ENCODE measurements around the gene CDC14A.
A peak's percentile ranks its signal among the peaks of the same experiment; 100 is the strongest.

The CDC14A gene

DNA sequence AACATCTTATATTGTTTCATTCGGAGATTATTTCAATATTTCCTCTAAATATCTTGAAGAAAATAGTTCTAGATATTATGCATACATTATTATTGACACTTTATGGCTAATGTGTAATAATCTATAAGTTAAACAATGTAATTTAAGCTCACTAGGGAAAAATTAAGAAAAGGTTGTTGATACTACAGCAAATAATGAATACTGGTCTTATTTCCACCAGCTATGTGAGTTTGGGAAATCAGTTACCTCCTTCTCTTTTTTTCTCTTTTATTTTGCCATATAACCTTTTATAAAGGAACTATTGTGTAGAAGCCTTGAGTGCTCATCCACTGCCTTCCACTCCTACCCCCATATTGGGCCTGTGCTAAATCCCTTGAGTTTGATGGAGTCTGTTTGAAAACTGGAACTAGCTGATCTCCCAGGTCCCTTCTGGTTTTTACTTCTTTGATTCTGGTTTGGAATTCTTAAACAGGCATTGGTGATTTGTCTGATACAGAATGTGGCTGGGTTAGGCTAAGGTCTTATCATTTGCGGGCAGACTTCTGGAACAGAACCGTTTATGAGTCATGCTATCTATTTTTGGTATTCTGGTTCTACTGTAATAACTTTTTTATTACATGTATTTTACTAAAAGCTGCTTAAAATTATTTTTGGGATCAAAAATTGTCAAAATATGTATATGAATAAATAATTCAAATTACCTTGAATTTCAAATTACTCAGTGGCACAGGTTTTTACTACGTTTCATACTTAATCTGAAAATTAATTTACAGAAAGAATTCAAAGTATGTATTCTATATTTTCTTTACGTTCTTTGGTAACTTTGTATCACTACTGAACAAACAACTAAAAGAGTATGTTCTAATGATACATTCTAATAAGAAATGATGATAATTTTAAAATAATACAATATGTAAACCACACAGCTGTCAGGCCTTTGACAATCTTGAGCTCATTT lies 5.0 kb upstream of the CDC14A start:
- no peak for DNase-seq (ENCODE audit: low read depth)
- H3K4me3 ChIP-seq (ENCODE audit: low read length) = no peak overlapping the region
- TF ChIP-seq, protein P1, sequence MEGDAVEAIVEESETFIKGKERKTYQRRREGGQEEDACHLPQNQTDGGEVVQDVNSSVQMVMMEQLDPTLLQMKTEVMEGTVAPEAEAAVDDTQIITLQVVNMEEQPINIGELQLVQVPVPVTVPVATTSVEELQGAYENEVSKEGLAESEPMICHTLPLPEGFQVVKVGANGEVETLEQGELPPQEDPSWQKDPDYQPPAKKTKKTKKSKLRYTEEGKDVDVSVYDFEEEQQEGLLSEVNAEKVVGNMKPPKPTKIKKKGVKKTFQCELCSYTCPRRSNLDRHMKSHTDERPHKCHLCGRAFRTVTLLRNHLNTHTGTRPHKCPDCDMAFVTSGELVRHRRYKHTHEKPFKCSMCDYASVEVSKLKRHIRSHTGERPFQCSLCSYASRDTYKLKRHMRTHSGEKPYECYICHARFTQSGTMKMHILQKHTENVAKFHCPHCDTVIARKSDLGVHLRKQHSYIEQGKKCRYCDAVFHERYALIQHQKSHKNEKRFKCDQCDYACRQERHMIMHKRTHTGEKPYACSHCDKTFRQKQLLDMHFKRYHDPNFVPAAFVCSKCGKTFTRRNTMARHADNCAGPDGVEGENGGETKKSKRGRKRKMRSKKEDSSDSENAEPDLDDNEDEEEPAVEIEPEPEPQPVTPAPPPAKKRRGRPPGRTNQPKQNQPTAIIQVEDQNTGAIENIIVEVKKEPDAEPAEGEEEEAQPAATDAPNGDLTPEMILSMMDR (conservative IDR thresholded peaks at IDR 0.05; ENCODE audit: low read length) = no peak

- TF ChIP-seq, protein P1 (conservative IDR thresholded peaks at IDR 0.05; ENCODE audit: low read length) = no peak
- DNase-seq (ENCODE audit: low read depth) = no peak
- no peak overlapping the region for H3K4me3 ChIP-seq (ENCODE audit: low read length)
Observed at GRCh38 chr1:100348549-100349144, 3.7 kb upstream of the CDC14A start.

DNA sequence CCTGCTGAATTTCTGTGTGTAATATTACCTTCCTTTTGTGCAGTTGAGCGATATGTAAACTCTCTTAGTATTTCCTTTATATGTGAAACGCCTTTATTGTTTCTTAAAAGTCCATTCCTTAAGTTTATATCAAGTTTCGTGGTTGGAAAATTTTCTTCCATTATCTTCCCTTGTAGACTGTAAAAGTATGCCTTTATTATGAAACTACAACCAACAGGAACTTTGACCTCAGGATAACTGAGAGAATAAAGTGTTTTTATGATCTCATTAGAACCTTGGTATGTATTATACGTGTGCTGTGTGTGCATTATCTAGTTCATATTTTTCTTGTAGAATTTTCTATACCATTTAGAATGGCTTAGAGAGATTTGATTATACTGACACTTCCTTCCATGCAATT lies 3.1 kb upstream of the CDC14A start:
- DNase-seq (ENCODE audit: low read depth) = no peak
- H3K4me3 ChIP-seq (ENCODE audit: low read length) = no peak overlapping the region
- TF ChIP-seq, protein P1 (conservative IDR thresholded peaks at IDR 0.05; ENCODE audit: low read length) = no peak

DNA sequence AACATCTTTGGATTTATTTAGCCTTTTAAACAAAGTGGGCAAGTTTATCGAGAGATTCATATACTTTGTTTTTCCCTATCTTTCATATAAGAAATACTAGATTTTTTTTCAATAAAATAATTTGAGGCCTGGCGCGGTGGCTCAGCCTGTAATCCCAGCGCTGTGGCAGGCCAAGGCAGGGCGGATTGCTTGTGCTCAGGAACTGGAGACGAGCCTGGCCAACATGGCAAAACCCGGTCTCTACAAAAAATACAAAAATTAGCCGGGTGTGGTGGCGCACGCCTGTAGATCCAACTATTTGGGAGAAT lies 1.6 kb upstream of the CDC14A start:
- DNase-seq (ENCODE audit: low read depth) = no peak
- TF ChIP-seq, protein P1 (conservative IDR thresholded peaks at IDR 0.05; ENCODE audit: low read length) = no peak
- peak overlapping the region; percentile 83 for H3K4me3 ChIP-seq (ENCODE audit: low read length)

DNA sequence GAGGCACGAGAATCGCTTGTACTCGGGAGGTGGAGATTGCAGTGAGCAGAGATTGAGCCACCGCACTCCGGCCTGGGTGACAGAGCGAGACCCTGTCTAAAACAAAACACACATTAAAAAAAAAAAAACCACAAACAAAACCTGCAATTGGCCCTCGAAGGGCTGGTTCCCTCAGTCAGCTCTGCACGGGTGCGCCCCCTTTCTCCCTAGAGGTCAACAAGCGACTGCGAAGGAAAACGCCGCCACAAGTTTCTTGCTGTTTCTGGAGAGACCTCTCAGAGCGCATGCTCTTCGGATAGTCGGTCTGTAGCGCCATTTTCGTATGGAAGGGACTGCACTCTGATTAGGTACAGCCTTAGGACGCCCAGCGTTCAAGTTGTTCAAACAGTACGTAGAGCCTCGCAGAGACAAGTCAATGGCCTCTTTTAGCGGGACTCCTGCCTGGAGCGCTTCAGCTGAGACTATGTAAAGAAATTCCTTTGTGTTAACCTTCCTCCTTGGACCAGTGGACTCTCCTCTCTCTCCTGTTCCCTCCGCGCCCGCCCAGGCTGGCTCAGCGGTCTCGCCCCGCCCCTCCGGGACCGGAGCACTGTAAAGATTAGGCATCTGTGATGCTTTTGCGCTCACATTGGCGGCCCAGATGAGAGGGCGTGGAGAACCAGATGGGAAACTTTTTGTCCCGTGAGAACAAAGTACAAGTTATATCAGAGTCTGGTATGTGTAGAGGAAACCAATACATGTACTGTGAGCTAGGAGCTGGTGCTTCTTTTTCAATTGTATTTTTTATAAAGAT lies 1.0 kb upstream of the CDC14A start:
- peak overlapping the region; percentile 83 for H3K4me3 ChIP-seq (ENCODE audit: low read length)

GRCh38 chr1:100353071-100353801 lies 930 bp downstream of the CDC14A start:
- TF ChIP-seq, protein P1 (conservative IDR thresholded peaks at IDR 0.05; ENCODE audit: low read length) = no peak
- H3K4me3 ChIP-seq (ENCODE audit: low read length) = peak overlapping the region; percentile 83
- DNase-seq (ENCODE audit: low read depth) = peak; percentile 13

More for the DNA sequence above, 1.0 kb upstream of the CDC14A start:
- TF ChIP-seq, protein P1 (conservative IDR thresholded peaks at IDR 0.05; ENCODE audit: low read length) = peak; percentile 43
- DNase-seq (ENCODE audit: low read depth) = peak; percentile 86
